ENCODE measurements around the gene RSU1. TPM values are rescaled to one million over a fixed set of nuclear protein-coding genes. Genes with fewer than 3 reads are reported as not detected.

Gene RSU1
- total RNA-seq, result 10 to 100 TPM; 36.8 to 72.5 (median 48.3) TPM
- polyA plus RNA-seq, result 10 to 100 TPM; 25.5 to 74.2 TPM
- long read RNA-seq, donor 1, transcript RSU1-203 (8 exons, 3,919 nt), result minor isoform, 12 of 98 reads
- long read RNA-seq, donor 1, transcript RSU1-201 (9 exons, 3,834 nt), result major isoform, 71 of 98 reads
- long read RNA-seq, donor 1, transcript RSU1-205 (8 exons, 3,639 nt), result minor isoform, 9 of 98 reads
- long read RNA-seq, donor 1, partial matches to known transcripts, result 2 of 98 reads
- long read RNA-seq, donor 1, other reads (novel, unspliced or antisense), result 4 of 98 reads
- long read RNA-seq, donor 2, transcript RSU1-201 (9 exons, 3,834 nt), result major isoform, 99 of 127 reads
- long read RNA-seq, donor 2, transcript RSU1-205 (8 exons, 3,639 nt), result minor isoform, 7 of 127 reads
- long read RNA-seq, donor 2, transcript RSU1-203 (8 exons, 3,919 nt), result minor isoform, 15 of 127 reads
- long read RNA-seq, donor 2, partial matches to known transcripts, result 4 of 127 reads
- long read RNA-seq, donor 2, other reads (novel, unspliced or antisense), result 2 of 127 reads
- long read RNA-seq, donor 3, transcript RSU1-205 (8 exons, 3,639 nt), result minor isoform, 25 of 222 reads
- long read RNA-seq, donor 3, transcript RSU1-201 (9 exons, 3,834 nt), result major isoform, 116 of 222 reads
- long read RNA-seq, donor 3, transcript RSU1-203 (8 exons, 3,919 nt), result minor isoform, 53 of 222 reads
- long read RNA-seq, donor 3, partial matches to known transcripts, result 4 of 222 reads
- long read RNA-seq, donor 3, other reads (novel, unspliced or antisense), result 24 of 222 reads

DNA sequence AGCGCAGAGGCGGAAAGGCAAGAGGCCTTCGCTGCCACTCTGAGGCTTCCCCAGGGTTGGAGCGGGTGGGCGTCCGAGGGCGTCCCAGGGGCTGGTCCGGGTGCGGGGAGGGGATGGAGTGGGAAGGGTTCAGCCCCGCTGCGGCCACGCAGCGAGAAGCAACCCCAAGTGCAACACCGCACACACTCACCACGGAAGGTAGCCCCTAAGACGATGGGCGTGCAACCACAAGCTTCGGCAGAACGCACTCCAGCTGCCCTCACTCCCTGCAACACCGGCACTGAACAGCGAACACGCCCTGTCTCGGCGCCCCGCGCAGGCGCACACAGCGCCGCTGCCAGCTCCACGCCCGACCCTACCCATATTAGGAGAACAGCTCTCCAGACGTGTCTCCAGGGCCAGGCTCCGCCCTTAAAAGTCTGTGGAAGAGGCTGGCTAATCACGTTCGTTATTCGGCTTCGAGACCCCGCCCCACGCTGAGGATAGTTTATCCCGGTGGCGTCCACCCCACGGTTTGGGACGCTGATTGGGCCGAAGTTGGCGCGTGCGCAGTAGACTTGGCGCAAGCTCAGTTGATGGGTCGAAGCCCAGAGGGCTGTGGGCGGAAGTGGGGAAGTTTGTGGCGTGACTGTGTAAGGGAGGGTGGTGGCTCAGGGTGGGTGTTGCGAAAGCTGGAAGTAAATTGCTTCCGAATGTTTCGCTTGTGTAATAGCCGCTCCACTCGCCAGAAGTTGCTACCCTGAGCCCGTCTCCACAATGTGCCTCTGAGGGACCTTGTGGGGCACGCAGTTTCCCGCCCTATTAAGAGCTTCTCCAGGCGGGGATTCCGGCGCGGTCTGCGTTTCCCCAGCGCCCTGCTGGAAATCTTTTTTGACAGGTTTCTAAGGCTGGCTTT is at the start of gene RSU1:
TSS of gene RSU1 (minus strand) at position 300 of the 895 bp plus-strand sequence. CDS start 343 bp downstream, outside the sequence.
- H3K4me1 ChIP-seq, result peaks cover 4 to 50% (median 29%) of the 10 kb centered on the region in 9 donors
- TF ChIP-seq, protein P1, sequence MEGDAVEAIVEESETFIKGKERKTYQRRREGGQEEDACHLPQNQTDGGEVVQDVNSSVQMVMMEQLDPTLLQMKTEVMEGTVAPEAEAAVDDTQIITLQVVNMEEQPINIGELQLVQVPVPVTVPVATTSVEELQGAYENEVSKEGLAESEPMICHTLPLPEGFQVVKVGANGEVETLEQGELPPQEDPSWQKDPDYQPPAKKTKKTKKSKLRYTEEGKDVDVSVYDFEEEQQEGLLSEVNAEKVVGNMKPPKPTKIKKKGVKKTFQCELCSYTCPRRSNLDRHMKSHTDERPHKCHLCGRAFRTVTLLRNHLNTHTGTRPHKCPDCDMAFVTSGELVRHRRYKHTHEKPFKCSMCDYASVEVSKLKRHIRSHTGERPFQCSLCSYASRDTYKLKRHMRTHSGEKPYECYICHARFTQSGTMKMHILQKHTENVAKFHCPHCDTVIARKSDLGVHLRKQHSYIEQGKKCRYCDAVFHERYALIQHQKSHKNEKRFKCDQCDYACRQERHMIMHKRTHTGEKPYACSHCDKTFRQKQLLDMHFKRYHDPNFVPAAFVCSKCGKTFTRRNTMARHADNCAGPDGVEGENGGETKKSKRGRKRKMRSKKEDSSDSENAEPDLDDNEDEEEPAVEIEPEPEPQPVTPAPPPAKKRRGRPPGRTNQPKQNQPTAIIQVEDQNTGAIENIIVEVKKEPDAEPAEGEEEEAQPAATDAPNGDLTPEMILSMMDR (IDR thresholded peaks at IDR 0.05), result no peak
- peak within 1 kb of the TSS; percentile 49 to 97 (median 90) for H3K27ac ChIP-seq
- peaks cover 0 to 7% (median 0%) of the 10 kb centered on the region in 9 donors for H3K36me3 ChIP-seq
- H3K9me3 ChIP-seq, result peaks cover 0 to 8% (median 6%) of the 10 kb centered on the region in 11 donors
- intact Hi-C loops (cut with DNase I), result loop anchor here in 1 of 10 donors (10.0 kb wide), 1 partner anchor 383 kb away; the partner anchor contains the start of gene PTER
- H3K27me3 ChIP-seq, result no peaks in the 10 kb centered on the region
- 0% methylated on average over 65 of the region's 65 CpGs for WGBS, 2 donors
- peak within 1 kb of the TSS; percentile 64 to 81 (median 76) for H3K4me3 ChIP-seq
- ATAC-seq (peak; percentile 97 to 100 (median 98)), DNase-seq (peak; percentile 100)

DNA sequence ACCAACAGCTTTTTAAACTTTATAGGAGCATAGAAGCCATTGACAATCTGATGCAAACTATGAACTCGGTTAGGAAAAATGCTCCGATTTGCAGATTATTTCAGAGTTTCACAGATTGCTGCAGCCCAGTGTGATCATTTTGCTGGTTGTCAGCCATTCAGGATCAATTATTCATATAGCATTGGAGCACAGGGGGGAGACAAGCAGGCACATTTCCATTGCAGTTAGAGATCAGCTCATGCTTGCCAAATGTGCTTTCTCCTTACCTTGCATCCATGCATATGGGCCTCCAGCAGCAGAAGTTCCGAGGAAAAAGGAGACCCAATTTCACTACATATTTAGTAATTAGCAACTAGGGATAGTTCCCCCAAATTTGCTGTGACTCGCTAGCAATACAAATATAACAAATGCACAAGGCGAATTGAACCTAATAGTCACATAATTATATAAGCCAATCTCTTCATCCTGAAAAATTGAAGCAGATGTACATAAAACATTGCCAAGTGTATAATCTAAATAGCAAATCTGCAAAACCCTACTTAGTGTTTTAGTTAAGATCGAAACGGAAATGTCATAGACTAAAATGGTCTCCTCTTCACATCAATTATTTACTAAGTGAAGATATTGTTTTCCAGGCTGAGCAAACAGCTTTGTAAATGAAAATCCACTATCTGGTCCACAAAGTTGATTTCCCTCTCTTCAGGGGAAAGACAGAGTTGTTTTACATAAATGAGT is 49.5 kb upstream of the RSU1 start:
- no peak overlapping the region for H3K27ac ChIP-seq
- WGBS, 2 donors, result 95 to 96% methylated on average over 7 of the region's 7 CpGs
- H3K4me3 ChIP-seq, result no peak overlapping the region
- ATAC-seq, result no peak
- H3K27me3 ChIP-seq, result peaks cover 0 to 3% (median 0%) of the 10 kb centered on the region in 7 donors
- H3K36me3 ChIP-seq, result no peaks in the 10 kb centered on the region
- TF ChIP-seq, protein P1 (IDR thresholded peaks at IDR 0.05), result no peak
- no peaks in the 10 kb centered on the region for H3K9me3 ChIP-seq
- H3K4me1 ChIP-seq, result no peaks in the 10 kb centered on the region
- intact Hi-C loops (cut with DNase I), result no loop called here
- DNase-seq, result no peak

DNA sequence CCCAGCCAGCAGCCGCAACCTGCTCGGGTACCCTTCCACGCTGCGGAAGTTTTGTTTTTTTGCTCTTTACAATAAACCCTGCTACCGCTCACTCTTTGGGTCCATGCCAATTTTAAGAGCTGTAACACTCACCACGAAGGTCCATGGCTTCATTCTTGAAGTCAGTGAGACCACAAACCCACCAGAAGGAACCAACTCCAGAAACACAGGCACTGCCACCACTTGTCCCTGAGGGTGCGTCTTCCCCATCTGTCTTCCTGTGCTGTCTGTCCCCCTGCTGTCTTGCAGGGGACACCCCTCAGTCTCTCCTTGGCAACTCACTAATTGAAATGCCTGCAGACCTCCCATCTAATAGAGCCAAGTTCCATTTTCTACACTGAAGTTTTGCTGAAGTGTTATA is 48.5 kb upstream of the RSU1 start:
- Histone ChIP-seq H3K9me3 (peaks cover 0 to 2% (median 0%) of the 10 kb centered on the region in 11 donors), H3K27ac (no peak overlapping the region), H3K27me3 (peaks cover 0 to 3% (median 0%) of the 10 kb centered on the region in 7 donors), H3K4me1 (no peaks in the 10 kb centered on the region), H3K4me3 (no peak overlapping the region), H3K36me3 (no peaks in the 10 kb centered on the region)
- ATAC-seq (no peak), DNase-seq (no peak)
- WGBS, 2 donors, result 87 to 91% methylated on average over 7 of the region's 7 CpGs
- intact Hi-C loops (cut with DNase I), result no loop called here
- TF ChIP-seq, protein P1 (IDR thresholded peaks at IDR 0.05), result no peak
